ENCODE measurements around the gene TNFRSF6B. TPM values are rescaled to one million over a fixed set of nuclear protein-coding genes. Genes with fewer than 3 reads are reported as not detected.
"Not testable (repeated sequence)": the region's sequence is repeated elsewhere in the genome, so short reads cannot be mapped to it uniquely, and the experiment has no call there.

Gene TNFRSF6B
- polyA plus RNA-seq, 3 donors: 1.3 to 1.7 (median 1.4) TPM

DNA sequence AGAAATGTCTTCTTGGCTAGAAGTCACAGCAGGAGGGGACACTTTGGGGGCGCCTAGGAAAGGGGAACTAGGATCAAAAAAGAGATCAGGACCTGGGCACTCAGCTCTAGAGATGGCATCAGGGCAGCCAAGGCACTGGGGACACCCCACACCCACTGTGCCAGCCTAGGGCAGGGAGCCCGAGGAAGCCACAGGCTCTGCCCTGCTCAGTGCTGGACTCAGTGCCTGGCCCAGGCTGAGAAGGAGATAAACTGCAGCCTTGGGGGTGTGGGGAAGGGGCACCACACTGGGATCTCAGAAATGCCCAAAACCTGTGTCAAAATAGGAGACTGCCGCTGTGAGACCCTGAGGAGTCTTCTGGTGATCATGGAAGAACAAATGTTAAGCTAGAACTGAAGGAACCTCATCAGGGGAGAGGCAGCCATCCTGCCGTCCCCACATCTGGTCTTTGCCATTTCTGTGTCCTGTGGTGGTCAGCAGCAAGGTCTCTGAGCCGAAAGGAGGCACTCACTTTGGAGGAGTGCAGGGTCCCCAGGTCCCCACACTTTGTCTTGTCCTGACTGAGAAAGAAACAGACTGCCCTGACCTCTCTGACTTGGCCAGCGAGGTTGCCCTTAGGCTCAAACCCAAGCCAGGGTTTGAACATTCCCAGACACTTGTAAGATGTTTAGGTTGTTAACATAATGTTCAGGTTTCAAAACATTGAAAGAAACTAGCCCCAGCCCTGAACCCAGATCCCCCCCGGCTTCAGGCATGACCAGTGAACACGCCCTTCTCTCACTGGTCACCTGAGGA is 9.0 kb downstream of the TNFRSF6B start:
- DNase-seq (ENCODE audit: low read depth in 3 of 3, low spot score in 2 of 3): no peak

DNA sequence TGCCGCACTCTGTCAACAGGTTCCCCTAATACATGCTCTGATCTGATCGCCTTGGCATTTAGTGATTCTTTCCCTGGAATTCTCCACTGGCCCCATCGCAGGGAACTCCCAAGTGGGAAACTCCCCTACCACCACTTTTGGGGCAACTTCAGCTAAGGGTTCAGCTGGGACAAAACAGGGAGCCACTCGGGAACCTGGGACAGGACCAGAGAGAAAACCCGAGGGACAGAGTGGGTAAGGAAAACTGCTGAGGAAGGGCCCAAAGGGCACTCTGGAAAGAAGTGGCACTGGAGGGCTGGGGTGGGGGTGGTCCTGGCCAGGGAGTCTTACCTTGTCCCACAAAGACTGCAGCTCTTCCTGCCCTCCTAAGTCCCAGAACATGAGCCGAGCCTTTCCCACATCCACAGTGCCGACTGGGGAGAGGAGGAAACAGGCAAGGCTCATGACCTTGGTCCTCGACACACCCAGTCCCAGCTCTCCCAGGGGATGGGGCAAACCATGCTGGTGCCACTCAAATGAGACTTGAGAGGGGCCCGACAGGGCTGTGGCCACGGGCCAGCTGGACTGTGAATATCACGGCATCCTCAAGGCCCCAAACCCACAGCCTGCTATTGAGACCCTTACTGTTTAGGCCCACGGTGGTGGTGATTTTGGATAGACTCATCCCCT is 9.7 kb downstream of the TNFRSF6B start:
- DNase-seq (ENCODE audit: low read depth in 3 of 3, low spot score in 2 of 3): no peak

DNA sequence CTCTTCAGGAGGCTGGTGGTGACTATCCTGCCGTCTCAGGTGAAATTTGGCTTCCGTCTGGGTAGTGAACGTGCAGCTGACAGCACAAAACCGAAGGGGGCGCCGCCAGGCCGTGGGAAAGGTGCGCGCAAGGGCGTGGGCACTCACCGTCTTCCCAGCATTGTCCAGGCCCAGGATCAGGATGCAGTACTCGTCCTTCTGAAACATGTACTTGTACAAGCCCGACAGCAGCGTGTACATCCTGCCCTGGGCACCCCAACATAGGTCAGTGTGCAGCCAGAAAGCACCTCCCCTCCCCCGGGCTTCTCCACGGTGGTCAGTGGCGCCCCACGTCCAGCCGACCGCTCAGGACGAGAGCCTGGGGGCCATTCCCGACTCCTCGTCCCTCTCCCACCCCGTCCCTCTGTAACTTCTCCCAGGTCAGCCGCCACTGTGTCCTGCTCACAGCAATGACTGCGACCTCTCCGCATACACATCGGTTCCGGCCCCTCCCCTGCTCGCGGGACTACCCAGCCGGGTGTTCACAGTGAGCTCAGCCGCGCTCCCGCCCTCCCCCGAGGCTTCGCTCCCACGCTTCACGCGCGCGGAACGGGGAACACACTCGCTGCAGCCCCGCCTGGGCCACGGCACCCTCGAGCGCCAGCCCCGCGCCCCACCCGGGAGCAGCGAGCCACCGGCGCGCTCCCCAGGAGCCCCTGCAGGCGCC is 10.6 kb downstream of the TNFRSF6B start:
- DNase-seq (ENCODE audit: low read depth in 3 of 3, low spot score in 2 of 3): no peak

DNA sequence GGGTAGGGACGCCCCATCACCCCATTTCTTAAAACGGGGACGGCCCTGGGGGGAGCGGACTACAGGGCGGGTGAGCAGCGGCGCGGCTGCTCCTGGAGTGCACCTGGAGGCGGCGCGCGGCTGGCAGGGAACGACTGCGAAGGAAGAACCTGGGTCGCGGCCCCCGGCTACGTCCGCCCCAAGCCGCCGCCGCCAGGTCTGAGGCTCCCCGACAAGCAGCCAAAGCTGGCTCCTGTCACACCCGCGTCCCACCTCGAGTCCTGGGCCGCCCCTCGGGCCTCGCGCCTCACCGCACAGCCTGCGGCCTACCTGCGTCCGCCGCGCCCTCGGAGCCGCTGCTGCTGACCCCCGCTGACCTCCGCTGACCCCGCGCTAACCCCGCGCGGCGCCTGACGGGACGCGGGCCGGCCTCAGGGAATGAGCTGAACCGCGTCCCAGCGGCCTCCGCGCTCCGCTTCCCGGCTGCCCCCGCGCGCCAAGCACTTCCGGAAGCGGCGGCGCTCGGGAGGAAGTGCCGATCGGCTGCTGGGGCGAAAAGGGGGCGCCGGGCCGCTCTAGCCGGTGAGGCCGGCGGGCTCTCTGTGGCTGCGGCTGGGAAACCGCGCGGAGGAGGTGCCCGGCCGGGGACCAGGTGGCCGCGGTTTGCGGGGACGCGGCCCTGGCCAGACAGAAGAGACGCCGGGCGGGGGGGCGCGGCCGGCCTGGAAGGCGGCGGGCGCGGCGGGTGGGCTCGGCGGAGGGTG is 11.3 kb downstream of the TNFRSF6B start, which contains the start of the genes ARFRP1 and ZGPAT:
ARFRP1 (minus strand) TSS at position 419 of the 743 bp plus-strand sequence. CDS start 885 bp downstream, outside the sequence.
ZGPAT (plus strand) TSS at position 482 of the 743 bp plus-strand sequence. CDS start 542 bp downstream, outside the sequence.
- DNase-seq (ENCODE audit: low read depth in 3 of 3, low spot score in 2 of 3): peak in 2 of 3 donors; percentile 69 to 70

GRCh38 chr20:63708301-63709148 is 12.1 kb downstream of the TNFRSF6B start:
- DNase-seq (ENCODE audit: low read depth in 3 of 3, low spot score in 2 of 3): no peak

DNA sequence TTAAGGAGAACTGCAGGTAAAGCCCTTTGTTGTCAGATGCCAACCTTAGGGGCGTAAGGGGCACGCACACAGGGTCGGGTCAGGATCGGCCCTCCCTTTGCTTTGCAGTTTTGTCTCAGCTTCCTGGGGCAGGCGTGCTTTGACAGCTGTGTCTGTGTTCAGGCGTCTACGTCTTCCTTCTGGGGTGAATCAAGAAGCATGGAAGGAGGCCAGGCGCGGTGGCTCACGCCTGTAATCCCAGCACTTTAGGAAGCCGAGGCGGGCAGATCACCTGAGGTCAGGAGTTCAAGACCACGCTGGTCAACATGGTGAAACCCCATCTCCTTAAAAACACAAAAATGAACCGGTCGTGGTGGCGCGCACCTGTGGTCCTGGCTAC is 12.7 kb downstream of the TNFRSF6B start:
- no peak for DNase-seq (ENCODE audit: low read depth in 3 of 3, low spot score in 2 of 3)

- no peak for DNase-seq (ENCODE audit: low read depth in 3 of 3, low spot score in 2 of 3)
Observed at GRCh38 chr20:63711085-63711645, 14.7 kb downstream of the TNFRSF6B start.

DNA sequence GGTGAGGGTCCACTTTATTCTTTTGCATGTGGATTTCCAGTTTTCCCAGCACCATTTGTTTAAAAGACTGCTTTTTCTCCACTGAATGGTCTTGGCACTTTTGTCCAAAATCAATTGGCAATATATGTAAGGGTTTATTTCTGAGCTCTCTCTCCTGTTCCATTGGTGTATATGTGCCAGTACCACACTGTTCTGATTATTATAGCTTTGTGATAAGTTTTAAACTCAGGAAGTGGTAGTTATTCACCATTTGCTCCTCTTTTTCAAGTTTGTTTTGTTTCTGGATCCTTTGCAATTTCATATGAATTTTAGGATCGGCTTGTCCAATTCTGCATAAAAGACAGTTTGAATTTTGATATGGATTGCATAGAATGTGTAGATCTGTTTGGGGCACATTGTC is 15.7 kb downstream of the TNFRSF6B start:
- DNase-seq (ENCODE audit: low read depth in 3 of 3, low spot score in 2 of 3): no peak

- DNase-seq (ENCODE audit: low read depth in 3 of 3, low spot score in 2 of 3): no peak
Observed at GRCh38 chr20:63714858-63715257, 18.4 kb downstream of the TNFRSF6B start.

GRCh38 chr20:63718996-63719395 is 22.5 kb downstream of the TNFRSF6B start:
- DNase-seq (ENCODE audit: low read depth in 3 of 3, low spot score in 2 of 3): no peak

- DNase-seq (ENCODE audit: low read depth in 3 of 3, low spot score in 2 of 3): not testable (repeated sequence)
Observed at GRCh38 chr20:63722967-63723622, 26.6 kb downstream of the TNFRSF6B start.

GRCh38 chr20:63730189-63730733 is 33.8 kb downstream of the TNFRSF6B start:
- DNase-seq (ENCODE audit: low read depth in 3 of 3, low spot score in 2 of 3): not testable (repeated sequence)

DNA sequence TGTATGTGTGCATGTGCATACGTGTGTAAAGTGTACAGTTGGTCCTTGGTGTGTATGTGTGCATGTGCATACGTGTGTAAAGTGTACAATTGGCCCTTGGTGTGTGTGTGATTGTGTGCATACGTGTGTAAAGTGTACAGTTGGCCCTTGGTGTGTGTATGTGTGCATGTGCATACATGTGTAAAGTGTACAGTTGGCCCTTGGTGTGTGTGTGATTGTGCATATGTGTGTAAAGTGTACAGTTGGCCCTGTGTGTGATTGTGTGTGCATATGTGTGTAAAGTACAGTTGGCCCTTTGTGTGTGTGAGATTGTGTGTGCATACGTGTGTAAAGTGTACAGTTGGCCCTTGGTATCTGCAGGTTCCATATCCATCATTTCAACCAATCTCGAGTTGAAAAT is 35.0 kb downstream of the TNFRSF6B start:
- no peak for DNase-seq (ENCODE audit: low read depth in 3 of 3, low spot score in 2 of 3)

DNA sequence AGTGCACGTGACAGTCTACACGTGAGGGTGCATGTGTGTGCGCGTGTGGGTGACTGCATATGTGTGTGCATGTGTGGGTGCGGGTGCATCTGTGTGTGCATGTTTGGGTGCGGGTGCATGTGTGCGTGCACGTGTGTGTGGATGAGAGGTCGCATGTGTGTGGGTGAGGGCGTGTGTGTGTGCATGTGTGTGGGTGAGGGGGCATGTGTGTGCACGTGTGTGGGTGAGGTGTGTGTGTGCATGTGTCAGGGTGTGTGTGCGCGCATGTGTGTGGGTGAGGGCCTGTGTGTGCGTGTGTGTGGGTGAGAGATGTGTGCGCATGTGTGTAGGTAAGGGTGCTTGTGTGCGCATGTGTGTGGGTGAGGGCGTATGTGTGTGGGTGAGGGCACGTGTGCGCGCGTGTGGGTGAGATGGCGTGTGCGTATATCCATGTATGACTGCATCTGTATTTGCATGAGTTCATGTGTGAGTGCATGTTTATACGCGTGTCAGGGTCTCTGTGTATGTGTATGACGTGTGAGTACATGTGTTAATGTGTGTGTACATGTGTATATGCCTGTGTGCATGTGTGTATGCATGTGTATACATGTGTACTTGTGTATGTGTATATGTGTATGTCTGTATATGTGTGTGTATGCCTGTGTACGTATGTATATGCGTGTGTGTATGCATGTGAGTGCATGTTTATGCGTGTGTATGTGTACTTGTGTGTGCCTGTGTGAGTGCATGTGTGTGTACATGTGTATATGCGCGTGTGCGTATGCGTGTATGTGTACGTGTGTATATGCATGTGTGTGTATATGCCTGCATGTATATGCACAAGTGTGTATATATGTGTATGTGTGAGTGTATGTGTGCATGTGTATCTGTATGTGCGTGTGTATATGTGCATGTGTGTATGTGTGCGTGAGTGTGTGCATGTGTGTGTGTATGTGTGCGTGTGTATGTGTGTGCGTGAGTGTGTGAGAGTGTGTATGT is 36.0 kb downstream of the TNFRSF6B start:
- no peak for DNase-seq (ENCODE audit: low read depth in 3 of 3, low spot score in 2 of 3)

DNA sequence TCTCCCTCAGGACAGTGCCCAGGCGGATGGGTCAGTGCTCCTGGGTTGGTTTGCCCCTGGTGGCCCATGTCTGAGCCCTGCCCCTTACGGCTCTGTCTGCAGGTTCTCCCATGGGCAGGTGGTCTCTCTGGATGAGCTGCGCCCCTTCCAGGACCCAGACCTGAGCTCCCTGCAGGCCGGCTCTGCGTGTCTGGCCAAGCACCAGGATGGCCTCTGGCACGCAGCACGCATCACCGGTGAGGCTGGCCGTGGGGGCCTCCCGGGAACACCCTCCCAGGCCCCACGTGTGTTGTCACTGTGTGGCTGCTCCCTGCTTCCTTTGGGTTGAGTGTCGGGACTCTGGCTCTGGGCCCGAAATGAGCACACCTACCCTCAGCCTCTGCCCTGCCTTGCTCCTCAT is 36.7 kb downstream of the TNFRSF6B start:
- no peak for DNase-seq (ENCODE audit: low read depth in 3 of 3, low spot score in 2 of 3)

- no peak for DNase-seq (ENCODE audit: low read depth in 3 of 3, low spot score in 2 of 3)
Observed at GRCh38 chr20:63733579-63734081, 37.2 kb downstream of the TNFRSF6B start.

Measured in right renal cortex interstitium (tissue), 3 donors.